K562 (cell line): ENCODE results near the gene TAF1A. TPM values are rescaled to one million over a fixed set of nuclear protein-coding genes. Genes with fewer than 3 reads are reported as not detected.

Source experiments
- ATF7 ChIP-seq: fragments of 450-650 bp; IDR thresholded peaks from 2 replicates; pipeline ENCODE4 v1.7.1; 2014; ENCODE audit warnings: mild to moderate bottlenecking, moderate library complexity
- CBX3 ChIP-seq, 2 experiments: IDR thresholded peaks; 1 replicate in 1 of 2; 2 replicates in 1 of 2; pipeline ENCODE4 v1.6.1; 2012; ENCODE audit warnings: inconsistent platforms in 2 of 2, low read length in 2 of 2, borderline replicate concordance in 1 of 2, control low read depth in 1 of 2
- FOXP1 ChIP-seq: sonication (generic); formaldehyde crosslinking; IDR thresholded peaks from 2 replicates; pipeline ENCODE4 v1.8.0; 2022; ENCODE audit warnings: mild to moderate bottlenecking, missing genetic modification reagents
- MAFG ChIP-seq: fragments of 450-650 bp; conservative IDR thresholded peaks from 2 replicates; pipeline ENCODE4 v1.6.1; 2016; ENCODE audit warnings: missing genetic modification characterization, missing compliant biosample characterization
- MEF2A ChIP-seq: IDR thresholded peaks from 2 replicates; pipeline ENCODE4 v1.6.1; 2011; ENCODE audit warnings: low read depth, mild to moderate bottlenecking, low read length, moderate library complexity; ENCODE audit not compliant: control insufficient read depth
- MEIS2 ChIP-seq: fragments of 450-650 bp; IDR thresholded peaks from 2 replicates; pipeline ENCODE4 v1.6.1; 2014; ENCODE audit warnings: mild to moderate bottlenecking; ENCODE audit not compliant: partially characterized antibody
- MTA2 ChIP-seq: fragments of 450-650 bp; IDR thresholded peaks from 2 replicates; pipeline ENCODE4 v1.6.1; 2016; ENCODE audit warnings: low read depth
- PHF20 ChIP-seq: fragments of 450-650 bp; IDR thresholded peaks from 2 replicates; pipeline ENCODE4 v1.6.1; 2018; ENCODE audit not compliant: partially characterized antibody
- POLR2A ChIP-seq: fragments of 450-650 bp; conservative IDR thresholded peaks from 2 replicates; pipeline ENCODE4 v1.6.1; 2016
- SMARCA4 ChIP-seq: fragments of 450-650 bp; IDR thresholded peaks from 2 replicates; pipeline ENCODE4 v1.6.1; 2016
- SREBF1 ChIP-seq: fragments of 150-350 bp; IDR thresholded peaks from 2 replicates; pipeline ENCODE4 v1.6.1; 2014; ENCODE audit warnings: antibody characterized with exemption, low read depth, low read length, borderline replicate concordance
- SREBF2 ChIP-seq: sonication (generic); formaldehyde crosslinking; IDR thresholded peaks from 2 replicates; pipeline ENCODE4 v1.4.0; 2020; ENCODE audit warnings: mild to moderate bottlenecking, missing genetic modification reagents
- STAT5B ChIP-seq: fragments of 250-450 bp; sonication (Bioruptor Pico); IDR thresholded peaks from 2 replicates; pipeline ENCODE4 v1.8.0; 2021; ENCODE audit warnings: mild to moderate bottlenecking, inconsistent platforms
- TOE1 ChIP-seq, 2 experiments: fragments of 450-650 bp in 1 of 2; sonication (generic) in 1 of 2; formaldehyde crosslinking in 1 of 2; IDR thresholded peaks; 2 replicates each; pipeline versions ENCODE4 v1.7.1 to v1.8.0; 2016 to 2022; ENCODE audit warnings: borderline replicate concordance in 2 of 2, mild to moderate bottlenecking in 2 of 2, antibody characterized with exemption in 1 of 2, inconsistent platforms in 1 of 2, low read depth in 1 of 2, missing genetic modification reagents in 1 of 2, moderate library complexity in 1 of 2
- ZNF197 ChIP-seq: fragments of 200-800 bp; sonication (Bioruptor generic); IDR thresholded peaks from 2 replicates; pipeline ENCODE4 v1.6.1; 2016; ENCODE audit warnings: low read depth, missing genetic modification characterization, missing compliant biosample characterization
- polyA plus RNA-seq, 8 experiments: library from polyadenylated mRNA; depleted of rRNA in 4 of 8; stranded (reverse) in 5 of 8; unstranded in 3 of 8; fragments of >200 nt; fragmentation: Nextera tagmentation in 2 of 8; fragmentation: Illumina TruSeq in 1 of 8; extraction: Ambion mirVana in 2 of 8; extraction: Trizol in 1 of 8; gene quantifications; 2 replicates each; pipeline versions ENCODE4 v1.2.1 to v1.2.3, GENCODE V29; 2011 to 2014; ENCODE audit warnings: inconsistent platforms in 1 of 8, missing spikeins in 1 of 8
- total RNA-seq, 7 experiments: library from RNA; depleted of rRNA in 6 of 7; stranded (reverse); fragments of >200 nt in 6 of 7; fragmentation: Illumina TruSeq in 2 of 7; extraction: Trizol in 2 of 7; gene quantifications; 2 replicates each; pipeline versions ENCODE4 v1.2.1 to v1.2.3, GENCODE V29; 2011 to 2021; ENCODE audit warnings: low replicate concordance in 1 of 7
- TF ChIP-seq, protein P1 (sequence below), 2 experiments: IDR thresholded peaks in 1 of 2; conservative IDR thresholded peaks in 1 of 2; 2 replicates each; pipeline ENCODE4 v1.6.1; 2016; ENCODE audit warnings: low read depth in 2 of 2, mild to moderate bottlenecking in 1 of 2, missing compliant biosample characterization in 1 of 2, missing genetic modification characterization in 1 of 2, moderate library complexity in 1 of 2
- TF ChIP-seq, protein P2 (sequence below), 3 experiments: fragments of 200-800 bp in 1 of 3; fragments of 250-450 bp in 1 of 3; fragments of 450-650 bp in 1 of 3; sonication (Bioruptor Pico) in 1 of 3; sonication (Bioruptor generic) in 1 of 3; formaldehyde crosslinking in 1 of 3; IDR thresholded peaks; 2 replicates each; pipeline versions ENCODE4 v1.6.1 to v1.8.0; 2016 to 2022; ENCODE audit warnings: mild to moderate bottlenecking in 2 of 3, missing genetic modification characterization in 2 of 3, missing compliant biosample characterization in 1 of 3, moderate library complexity in 1 of 3
- TF ChIP-seq, protein P3 (sequence below): sonication (generic); formaldehyde crosslinking; IDR thresholded peaks from 2 replicates; pipeline ENCODE4 v1.8.0; 2022; ENCODE audit warnings: missing genetic modification reagents, mild to moderate bottlenecking, moderate library complexity, borderline replicate concordance

The TAF1A gene
- total and polyA plus RNA-seq, 9 of the 15 experiments (the other 6 are each of a cell fraction or from before 2014, with no cell fraction given), result 17.8 to 36.8 (median 25.3) TPM

DNA sequence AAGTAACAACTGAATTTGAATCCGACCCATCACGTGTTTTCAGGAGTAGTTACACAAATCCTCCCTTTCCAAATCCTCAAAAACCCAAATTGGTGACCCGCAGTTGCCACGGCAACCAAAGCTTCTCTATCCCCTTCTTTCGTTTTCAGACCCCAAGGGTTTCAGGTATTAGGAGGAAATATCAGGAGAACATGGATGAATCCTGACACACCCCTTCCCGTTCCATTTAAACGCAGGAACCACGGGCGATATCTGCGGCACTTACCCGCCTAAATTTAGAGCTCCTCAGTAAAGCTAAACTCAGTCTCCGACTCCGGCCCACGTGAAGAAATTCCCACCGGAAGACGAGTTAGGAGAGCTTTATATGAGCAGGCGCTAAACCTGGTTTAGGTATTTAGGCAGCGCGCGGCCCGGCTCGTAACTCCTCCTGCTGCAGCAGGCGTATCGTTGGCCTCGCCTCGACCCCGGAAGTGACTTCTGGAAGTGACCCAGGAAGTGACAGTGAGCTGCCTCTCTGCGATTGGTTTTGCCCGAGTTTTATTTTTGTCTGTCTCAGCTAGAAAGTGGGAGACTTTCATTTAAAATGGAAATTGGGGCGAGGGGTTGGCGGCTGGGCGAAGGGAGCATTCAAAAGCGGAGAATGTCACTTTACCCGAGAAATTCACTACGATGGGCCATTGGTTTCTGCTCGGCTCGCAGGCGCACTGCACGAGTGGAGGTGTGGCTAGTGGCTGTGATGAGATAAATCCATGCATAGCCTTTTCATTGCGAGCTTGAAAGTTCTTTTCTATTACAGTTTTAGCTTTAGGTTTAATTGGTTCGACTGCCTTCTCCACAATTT is at the start of gene TAF1A (continued):
- TF ChIP-seq SMARCA4 (peak; percentile 19), MEIS2 (peak; percentile 22), MTA2 (peak; percentile 67), FOXP1 (CRISPR knock-in tag) (0 out of 2 replicates have a peak, but pooled peaks have one; percentile 42), CBX3 (IDR thresholded peaks at IDR 0.05; ENCODE audit: borderline replicate concordance in 1 of 2, low read length in 2 of 2) (no peak; a peak in 1 of 3 replicates), POLR2A (peak; percentile 92), ZNF197 (CRISPR knock-in tag) (0 out of 2 replicates have a peak, but pooled peaks have one; percentile 10), SREBF1 (no peak), SREBF2 (CRISPR knock-in tag) (0 out of 2 replicates have a peak, but pooled peaks have one; percentile 15), TOE1 (IDR thresholded peaks at IDR 0.05; ENCODE audit: borderline replicate concordance) (peak; percentile 65; the same call in 1 of the 2 replicates), TOE1 (CRISPR knock-in tag; IDR thresholded peaks at IDR 0.05; ENCODE audit: borderline replicate concordance, low read depth) (no peak), MEF2A (peak; percentile 57; the same call in 1 of the 2 replicates), MAFG (tag) (peak; percentile 39; the same call in 1 of the 2 replicates), STAT5B (no peak), PHF20 (peak; percentile 93), ATF7 (peak; percentile 80)
- TF ChIP-seq, protein P1, sequence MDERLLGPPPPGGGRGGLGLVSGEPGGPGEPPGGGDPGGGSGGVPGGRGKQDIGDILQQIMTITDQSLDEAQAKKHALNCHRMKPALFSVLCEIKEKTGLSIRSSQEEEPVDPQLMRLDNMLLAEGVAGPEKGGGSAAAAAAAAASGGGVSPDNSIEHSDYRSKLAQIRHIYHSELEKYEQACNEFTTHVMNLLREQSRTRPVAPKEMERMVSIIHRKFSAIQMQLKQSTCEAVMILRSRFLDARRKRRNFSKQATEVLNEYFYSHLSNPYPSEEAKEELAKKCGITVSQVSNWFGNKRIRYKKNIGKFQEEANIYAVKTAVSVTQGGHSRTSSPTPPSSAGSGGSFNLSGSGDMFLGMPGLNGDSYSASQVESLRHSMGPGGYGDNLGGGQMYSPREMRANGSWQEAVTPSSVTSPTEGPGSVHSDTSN (CRISPR knock-in tag; IDR thresholded peaks at IDR 0.05; ENCODE audit: low read depth), result no peak
- TF ChIP-seq, protein P1 (tag; conservative IDR thresholded peaks at IDR 0.05; ENCODE audit: low read depth), result peak; percentile 20; the same call in 1 of the 2 replicates
- TF ChIP-seq, protein P2, sequence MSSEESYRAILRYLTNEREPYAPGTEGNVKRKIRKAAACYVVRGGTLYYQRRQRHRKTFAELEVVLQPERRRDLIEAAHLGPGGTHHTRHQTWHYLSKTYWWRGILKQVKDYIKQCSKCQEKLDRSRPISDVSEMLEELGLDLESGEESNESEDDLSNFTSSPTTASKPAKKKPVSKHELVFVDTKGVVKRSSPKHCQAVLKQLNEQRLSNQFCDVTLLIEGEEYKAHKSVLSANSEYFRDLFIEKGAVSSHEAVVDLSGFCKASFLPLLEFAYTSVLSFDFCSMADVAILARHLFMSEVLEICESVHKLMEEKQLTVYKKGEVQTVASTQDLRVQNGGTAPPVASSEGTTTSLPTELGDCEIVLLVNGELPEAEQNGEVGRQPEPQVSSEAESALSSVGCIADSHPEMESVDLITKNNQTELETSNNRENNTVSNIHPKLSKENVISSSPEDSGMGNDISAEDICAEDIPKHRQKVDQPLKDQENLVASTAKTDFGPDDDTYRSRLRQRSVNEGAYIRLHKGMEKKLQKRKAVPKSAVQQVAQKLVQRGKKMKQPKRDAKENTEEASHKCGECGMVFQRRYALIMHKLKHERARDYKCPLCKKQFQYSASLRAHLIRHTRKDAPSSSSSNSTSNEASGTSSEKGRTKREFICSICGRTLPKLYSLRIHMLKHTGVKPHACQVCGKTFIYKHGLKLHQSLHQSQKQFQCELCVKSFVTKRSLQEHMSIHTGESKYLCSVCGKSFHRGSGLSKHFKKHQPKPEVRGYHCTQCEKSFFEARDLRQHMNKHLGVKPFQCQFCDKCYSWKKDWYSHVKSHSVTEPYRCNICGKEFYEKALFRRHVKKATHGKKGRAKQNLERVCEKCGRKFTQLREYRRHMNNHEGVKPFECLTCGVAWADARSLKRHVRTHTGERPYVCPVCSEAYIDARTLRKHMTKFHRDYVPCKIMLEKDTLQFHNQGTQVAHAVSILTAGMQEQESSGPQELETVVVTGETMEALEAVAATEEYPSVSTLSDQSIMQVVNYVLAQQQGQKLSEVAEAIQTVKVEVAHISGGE (CRISPR knock-in tag; IDR thresholded peaks at IDR 0.05), result peak in 2 of 3 experiments; percentile 11 to 75; a peak in 2 of 6 replicates
- TF ChIP-seq, protein P3, sequence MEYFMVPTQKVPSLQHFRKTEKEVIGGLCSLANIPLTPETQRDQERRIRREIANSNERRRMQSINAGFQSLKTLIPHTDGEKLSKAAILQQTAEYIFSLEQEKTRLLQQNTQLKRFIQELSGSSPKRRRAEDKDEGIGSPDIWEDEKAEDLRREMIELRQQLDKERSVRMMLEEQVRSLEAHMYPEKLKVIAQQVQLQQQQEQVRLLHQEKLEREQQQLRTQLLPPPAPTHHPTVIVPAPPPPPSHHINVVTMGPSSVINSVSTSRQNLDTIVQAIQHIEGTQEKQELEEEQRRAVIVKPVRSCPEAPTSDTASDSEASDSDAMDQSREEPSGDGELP, result peak; percentile 66; the same call in 1 of the 2 replicates
